DOHH2 (cell line): ENCODE results near the gene PGBD5.

Experiments used
- EZH2phosphoT487 ChIP-seq: fragments of 200-600 bp; sonication (generic); IDR thresholded peaks from 2 replicates; pipeline ENCODE4 v1.6.1; 2017; ENCODE audit warnings: borderline replicate concordance, mild to moderate bottlenecking, antibody characterized with exemption, low read length, moderate library complexity, mixed read lengths
- TF ChIP-seq, protein P1 (sequence below): fragments of 200-600 bp; sonication (generic); IDR thresholded peaks from one replicate; pipeline ENCODE4 v1.5.1; 2014; ENCODE audit warnings: antibody characterized with exemption, mild to moderate bottlenecking, low read depth, low read length; ENCODE audit not compliant: poor library complexity, severe bottlenecking

- no peak for TF ChIP-seq EZH2phosphoT487
- TF ChIP-seq, protein P1, sequence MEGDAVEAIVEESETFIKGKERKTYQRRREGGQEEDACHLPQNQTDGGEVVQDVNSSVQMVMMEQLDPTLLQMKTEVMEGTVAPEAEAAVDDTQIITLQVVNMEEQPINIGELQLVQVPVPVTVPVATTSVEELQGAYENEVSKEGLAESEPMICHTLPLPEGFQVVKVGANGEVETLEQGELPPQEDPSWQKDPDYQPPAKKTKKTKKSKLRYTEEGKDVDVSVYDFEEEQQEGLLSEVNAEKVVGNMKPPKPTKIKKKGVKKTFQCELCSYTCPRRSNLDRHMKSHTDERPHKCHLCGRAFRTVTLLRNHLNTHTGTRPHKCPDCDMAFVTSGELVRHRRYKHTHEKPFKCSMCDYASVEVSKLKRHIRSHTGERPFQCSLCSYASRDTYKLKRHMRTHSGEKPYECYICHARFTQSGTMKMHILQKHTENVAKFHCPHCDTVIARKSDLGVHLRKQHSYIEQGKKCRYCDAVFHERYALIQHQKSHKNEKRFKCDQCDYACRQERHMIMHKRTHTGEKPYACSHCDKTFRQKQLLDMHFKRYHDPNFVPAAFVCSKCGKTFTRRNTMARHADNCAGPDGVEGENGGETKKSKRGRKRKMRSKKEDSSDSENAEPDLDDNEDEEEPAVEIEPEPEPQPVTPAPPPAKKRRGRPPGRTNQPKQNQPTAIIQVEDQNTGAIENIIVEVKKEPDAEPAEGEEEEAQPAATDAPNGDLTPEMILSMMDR: no peak
Observed at GRCh38 chr1:230386637-230387262, 39.4 kb downstream of the PGBD5 start.
